Brain microvascular endothelial cell (primary cell): Measurements from ENCODE around the gene CACNA1S.

Source experiments
- DNase-seq: peaks from one replicate; pipeline ENCODE4 v3.0.0-alpha.2; 2020
- H3K27ac ChIP-seq: fragments of 250-450 bp; sonication (Bioruptor Pico); 2 replicates; pipeline ENCODE4 v1.5.1; 2020; ENCODE audit warnings: mild to moderate bottlenecking, moderate library complexity
- H3K27me3 ChIP-seq: fragments of 250-450 bp; sonication (Bioruptor Pico); replicated peaks from 2 replicates; pipeline ENCODE4 v1.5.1; 2020; ENCODE audit warnings: mild to moderate bottlenecking
- H3K36me3 ChIP-seq: fragments of 250-450 bp; sonication (Bioruptor Pico); replicated peaks from 2 replicates; pipeline ENCODE4 v1.5.1; 2020; ENCODE audit warnings: mild to moderate bottlenecking
- H3K4me3 ChIP-seq: 2 replicates; pipeline ENCODE4 v1.5.1; 2011; ENCODE audit warnings: low read depth, mild to moderate bottlenecking, control low read depth, low read length, moderate library complexity
- in situ Hi-C: cut with HindIII; loops from 2 replicates; pipeline ENCODE4 v1.10.0; 2017; ENCODE audit warnings: low sequenced_read_pairs, low pct_ligation_motif_present
- TF ChIP-seq, protein P1 (sequence below): IDR thresholded peaks from 2 replicates; pipeline ENCODE4 v1.5.1; 2011; ENCODE audit warnings: low read depth, mild to moderate bottlenecking, moderate library complexity, low read length, control low read depth, inconsistent platforms; ENCODE audit errors: missing control alignments

Gene CACNA1S

DNA sequence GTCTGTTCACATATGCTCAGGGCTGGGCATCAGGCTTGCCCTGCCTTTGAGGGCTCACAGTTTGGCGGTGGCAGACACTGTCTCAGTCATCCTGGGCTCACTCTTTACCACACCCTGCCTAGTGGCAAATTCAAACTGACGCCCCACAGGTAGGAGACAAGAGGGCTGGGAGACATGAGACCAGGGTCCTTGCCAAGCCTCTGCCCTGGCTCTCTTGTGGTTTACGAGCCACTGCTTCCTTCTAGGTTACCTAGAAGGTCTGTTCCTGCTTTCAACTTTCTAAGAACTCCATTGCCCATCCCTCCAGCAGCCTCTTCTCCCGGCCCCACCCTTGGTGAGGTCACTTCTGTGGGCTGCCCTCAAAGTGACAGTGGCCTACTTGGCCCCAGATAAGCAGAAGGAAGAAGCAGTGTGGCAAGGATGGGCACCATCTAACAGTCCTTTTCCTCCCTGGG lies 99.2 kb downstream of the CACNA1S start:
- Histone ChIP-seq H3K27me3 (no peaks in the 10 kb centered on the region), H3K4me3 (no peak overlapping the region), H3K27ac (no peak overlapping the region), H3K36me3 (no peaks in the 10 kb centered on the region)
- in situ Hi-C loops = no loop called here
- TF ChIP-seq, protein P1, sequence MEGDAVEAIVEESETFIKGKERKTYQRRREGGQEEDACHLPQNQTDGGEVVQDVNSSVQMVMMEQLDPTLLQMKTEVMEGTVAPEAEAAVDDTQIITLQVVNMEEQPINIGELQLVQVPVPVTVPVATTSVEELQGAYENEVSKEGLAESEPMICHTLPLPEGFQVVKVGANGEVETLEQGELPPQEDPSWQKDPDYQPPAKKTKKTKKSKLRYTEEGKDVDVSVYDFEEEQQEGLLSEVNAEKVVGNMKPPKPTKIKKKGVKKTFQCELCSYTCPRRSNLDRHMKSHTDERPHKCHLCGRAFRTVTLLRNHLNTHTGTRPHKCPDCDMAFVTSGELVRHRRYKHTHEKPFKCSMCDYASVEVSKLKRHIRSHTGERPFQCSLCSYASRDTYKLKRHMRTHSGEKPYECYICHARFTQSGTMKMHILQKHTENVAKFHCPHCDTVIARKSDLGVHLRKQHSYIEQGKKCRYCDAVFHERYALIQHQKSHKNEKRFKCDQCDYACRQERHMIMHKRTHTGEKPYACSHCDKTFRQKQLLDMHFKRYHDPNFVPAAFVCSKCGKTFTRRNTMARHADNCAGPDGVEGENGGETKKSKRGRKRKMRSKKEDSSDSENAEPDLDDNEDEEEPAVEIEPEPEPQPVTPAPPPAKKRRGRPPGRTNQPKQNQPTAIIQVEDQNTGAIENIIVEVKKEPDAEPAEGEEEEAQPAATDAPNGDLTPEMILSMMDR = no peak
- no peak for DNase-seq

DNA sequence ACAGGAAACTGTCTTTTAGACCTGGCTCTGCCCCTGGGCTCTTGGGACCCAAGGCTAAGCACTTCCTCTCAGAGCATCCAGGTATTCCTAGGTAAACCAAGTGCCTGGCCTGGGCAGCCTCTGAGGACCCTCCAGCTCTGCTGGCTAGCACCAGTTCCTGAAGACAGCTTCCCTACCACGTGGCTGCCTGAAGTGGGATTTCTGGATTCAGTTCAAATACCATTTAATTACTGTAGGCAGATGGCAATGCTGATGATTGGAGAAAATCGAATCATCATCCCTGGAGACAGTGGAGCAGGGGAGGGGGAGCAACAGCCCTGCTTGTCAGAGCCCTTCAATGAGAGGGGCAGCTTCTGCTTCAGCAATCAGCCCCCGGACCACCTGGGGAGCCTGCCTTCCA lies 100.6 kb downstream of the CACNA1S start:
- no peak for DNase-seq
- TF ChIP-seq, protein P1 = no peak
- Histone ChIP-seq H3K36me3 (no peaks in the 10 kb centered on the region), H3K27me3 (no peaks in the 10 kb centered on the region), H3K4me3 (no peak overlapping the region), H3K27ac (no peak overlapping the region)
- in situ Hi-C loops = no loop called here

DNA sequence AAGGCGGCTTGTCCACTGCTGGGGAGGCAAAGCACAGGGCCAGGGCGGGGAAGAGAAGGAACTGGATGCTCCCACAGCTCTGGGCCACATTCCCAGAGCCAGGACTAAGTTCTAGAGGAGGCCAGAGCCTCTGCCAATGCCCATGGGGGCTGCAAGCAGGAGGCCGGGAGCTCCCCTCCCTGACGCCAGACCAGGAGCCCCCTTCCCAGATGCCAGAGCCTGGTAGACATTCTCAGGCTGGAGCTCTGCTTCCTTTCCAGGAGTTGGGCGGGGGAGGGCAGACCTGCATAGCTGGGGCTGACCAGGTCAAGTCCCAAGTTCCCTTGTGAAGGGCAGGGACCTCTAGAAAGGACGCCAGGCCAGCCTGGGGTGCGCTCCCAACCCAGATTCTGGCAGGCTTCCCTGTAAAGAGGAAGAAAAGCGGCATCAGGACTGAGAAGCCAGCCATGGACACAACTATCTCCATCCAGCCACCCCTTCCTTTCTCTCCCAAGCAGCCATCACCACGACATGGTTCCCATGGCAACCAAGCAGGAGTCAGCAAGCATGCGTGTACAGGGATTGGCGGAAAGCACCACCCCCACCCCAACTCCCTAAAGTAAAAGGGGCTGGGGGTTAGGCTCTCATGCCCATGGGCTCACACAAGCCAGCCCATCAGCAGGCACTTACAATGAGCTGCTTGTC lies 102.1 kb downstream of the CACNA1S start:
- in situ Hi-C loops = no loop called here
- no peaks in the 10 kb centered on the region for H3K27me3 ChIP-seq
- DNase-seq = no peak
- H3K36me3 ChIP-seq = no peaks in the 10 kb centered on the region
- TF ChIP-seq, protein P1 = no peak
- no peak overlapping the region for H3K4me3 ChIP-seq
- no peak overlapping the region for H3K27ac ChIP-seq

DNA sequence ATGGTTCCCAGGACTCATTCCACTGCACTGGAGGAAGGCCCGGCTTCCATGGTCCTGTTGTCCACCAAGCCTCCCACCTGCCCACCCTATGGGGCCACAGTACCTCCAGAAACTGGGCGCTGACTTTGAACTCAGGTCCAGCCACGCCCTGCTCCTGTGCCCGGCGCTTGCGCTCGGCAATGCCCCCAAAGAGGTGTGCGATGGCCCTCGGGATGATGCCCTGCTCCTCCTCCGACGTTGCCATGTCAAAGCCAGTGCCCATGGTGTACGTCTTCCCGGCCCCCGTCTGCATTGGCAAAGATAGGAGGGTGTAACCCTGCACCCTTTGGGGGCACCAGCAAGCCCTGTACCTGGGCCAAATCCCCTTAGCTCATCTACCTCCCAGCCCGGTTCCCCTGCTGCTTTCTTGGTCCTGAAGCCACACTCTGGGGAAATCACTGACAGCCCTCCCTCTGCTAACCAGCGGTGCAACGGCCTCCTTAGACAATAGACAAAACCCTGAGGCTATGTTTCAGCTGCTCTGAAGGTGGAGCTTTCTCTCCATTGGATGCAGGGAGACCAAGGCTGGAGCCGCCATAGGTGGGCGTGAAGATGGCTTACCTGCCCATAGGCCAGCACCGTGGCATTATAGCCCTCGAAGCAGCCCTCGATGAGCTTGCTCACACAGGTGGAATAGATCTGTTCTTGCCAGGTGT lies 103.4 kb downstream of the CACNA1S start:
- H3K27me3 ChIP-seq = no peaks in the 10 kb centered on the region
- H3K36me3 ChIP-seq = no peaks in the 10 kb centered on the region
- DNase-seq = no peak
- in situ Hi-C loops = no loop called here
- H3K27ac ChIP-seq = no peak overlapping the region
- TF ChIP-seq, protein P1 = no peak
- H3K4me3 ChIP-seq = no peak overlapping the region

DNA sequence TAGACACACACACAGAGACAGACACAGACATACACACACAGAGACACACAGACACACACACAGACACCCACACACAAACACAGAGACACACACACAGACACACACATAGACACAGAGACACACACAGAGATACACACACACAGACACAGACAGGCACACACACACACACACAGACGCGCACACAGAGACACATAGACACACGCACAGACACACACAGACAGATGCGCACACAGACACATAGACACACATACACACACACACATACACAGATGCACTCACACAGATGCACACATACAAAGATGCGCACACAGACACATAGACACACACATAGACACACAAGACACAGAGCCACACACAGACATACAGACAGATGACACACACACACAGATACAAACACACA lies 104.7 kb downstream of the CACNA1S start:
- H3K4me3 ChIP-seq = no peak overlapping the region
- TF ChIP-seq, protein P1 = no peak
- no peaks in the 10 kb centered on the region for H3K27me3 ChIP-seq
- H3K27ac ChIP-seq = no peak overlapping the region
- in situ Hi-C loops = no loop called here
- no peaks in the 10 kb centered on the region for H3K36me3 ChIP-seq
- DNase-seq = no peak
